Glutamatergic neuron (in vitro differentiated cells): ENCODE data around the gene C3orf33. TPM values are rescaled to one million over a fixed set of nuclear protein-coding genes. Genes with fewer than 3 reads are reported as not detected.

Experiments used
- DNase-seq: peaks from one replicate; pipeline ENCODE4 v3.0.0; 2022
- H3K27ac Mint-ChIP-seq: one replicate; pipeline ENCODE4 v1.8.0; 2020; ENCODE audit warnings: mild to moderate bottlenecking, mixed read lengths, inconsistent platforms; ENCODE audit not compliant: unreplicated experiment
- H3K27me3 Mint-ChIP-seq: one replicate; pipeline ENCODE4 v1.8.0; 2020; ENCODE audit warnings: mild to moderate bottlenecking, moderate library complexity, mixed read lengths, inconsistent platforms; ENCODE audit not compliant: unreplicated experiment
- H3K36me3 Mint-ChIP-seq: one replicate; pipeline ENCODE4 v1.8.0; 2020; ENCODE audit warnings: mild to moderate bottlenecking, mixed read lengths, inconsistent platforms; ENCODE audit not compliant: unreplicated experiment
- H3K4me1 Mint-ChIP-seq: one replicate; pipeline ENCODE4 v1.8.0; 2020; ENCODE audit warnings: mild to moderate bottlenecking, low read depth, mixed read lengths, inconsistent platforms; ENCODE audit not compliant: unreplicated experiment
- H3K4me3 Mint-ChIP-seq: one replicate; pipeline ENCODE4 v1.8.0; 2020; ENCODE audit warnings: mild to moderate bottlenecking, mixed read lengths, inconsistent platforms; ENCODE audit not compliant: unreplicated experiment
- H3K9me3 Mint-ChIP-seq: one replicate; pipeline ENCODE4 v1.8.0; 2020; ENCODE audit warnings: mild to moderate bottlenecking, moderate library complexity, mixed read lengths, inconsistent platforms; ENCODE audit not compliant: unreplicated experiment
- total RNA-seq: library from RNA; stranded (reverse); fragmentation: NEBNext Ultra II Directional; extraction: Animal tissue kit (Norgen Biotek cat#: 25700); gene quantifications from one replicate; pipeline ENCODE4 v1.2.1, GENCODE V29; 2021; ENCODE audit not compliant: unreplicated experiment
- TF ChIP-seq, protein P1 (sequence below): fragments of 200-600 bp; sonication (generic); IDR thresholded peaks from one replicate; pipeline ENCODE4 v1.5.0; 2021; ENCODE audit not compliant: partially characterized antibody, unreplicated experiment

The C3orf33 gene
- total RNA-seq, 1 donor from 2014 or later, result 1.8 TPM

DNA sequence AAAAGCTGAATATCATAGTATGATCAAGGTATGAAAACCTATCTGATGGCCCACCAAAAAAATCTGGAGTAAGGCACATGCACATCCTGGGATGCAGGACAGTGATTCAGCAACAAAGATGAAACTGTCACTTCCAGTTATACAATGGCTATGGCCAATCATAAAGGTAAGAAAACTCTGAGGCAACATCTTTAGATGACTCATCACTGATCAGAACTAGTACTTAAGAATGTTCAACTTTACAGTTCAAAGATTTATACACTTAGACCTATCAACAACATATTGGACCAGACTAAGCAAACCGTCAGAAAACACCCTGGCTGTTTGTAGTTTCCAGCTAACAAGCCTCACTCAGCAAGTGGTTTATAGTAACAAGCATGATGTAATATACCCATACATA lies 39.9 kb downstream of the C3orf33 start:
- no peak for DNase-seq
- H3K27me3 Mint-ChIP-seq, result no peaks in the 10 kb centered on the region
- no peak overlapping the region for H3K4me3 Mint-ChIP-seq
- H3K9me3 Mint-ChIP-seq, result no peaks in the 10 kb centered on the region
- TF ChIP-seq, protein P1, sequence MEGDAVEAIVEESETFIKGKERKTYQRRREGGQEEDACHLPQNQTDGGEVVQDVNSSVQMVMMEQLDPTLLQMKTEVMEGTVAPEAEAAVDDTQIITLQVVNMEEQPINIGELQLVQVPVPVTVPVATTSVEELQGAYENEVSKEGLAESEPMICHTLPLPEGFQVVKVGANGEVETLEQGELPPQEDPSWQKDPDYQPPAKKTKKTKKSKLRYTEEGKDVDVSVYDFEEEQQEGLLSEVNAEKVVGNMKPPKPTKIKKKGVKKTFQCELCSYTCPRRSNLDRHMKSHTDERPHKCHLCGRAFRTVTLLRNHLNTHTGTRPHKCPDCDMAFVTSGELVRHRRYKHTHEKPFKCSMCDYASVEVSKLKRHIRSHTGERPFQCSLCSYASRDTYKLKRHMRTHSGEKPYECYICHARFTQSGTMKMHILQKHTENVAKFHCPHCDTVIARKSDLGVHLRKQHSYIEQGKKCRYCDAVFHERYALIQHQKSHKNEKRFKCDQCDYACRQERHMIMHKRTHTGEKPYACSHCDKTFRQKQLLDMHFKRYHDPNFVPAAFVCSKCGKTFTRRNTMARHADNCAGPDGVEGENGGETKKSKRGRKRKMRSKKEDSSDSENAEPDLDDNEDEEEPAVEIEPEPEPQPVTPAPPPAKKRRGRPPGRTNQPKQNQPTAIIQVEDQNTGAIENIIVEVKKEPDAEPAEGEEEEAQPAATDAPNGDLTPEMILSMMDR, result no peak
- H3K4me1 Mint-ChIP-seq, result no peaks in the 10 kb centered on the region
- no peak overlapping the region for H3K27ac Mint-ChIP-seq
- peaks cover 4% of the 10 kb centered on the region for H3K36me3 Mint-ChIP-seq

DNA sequence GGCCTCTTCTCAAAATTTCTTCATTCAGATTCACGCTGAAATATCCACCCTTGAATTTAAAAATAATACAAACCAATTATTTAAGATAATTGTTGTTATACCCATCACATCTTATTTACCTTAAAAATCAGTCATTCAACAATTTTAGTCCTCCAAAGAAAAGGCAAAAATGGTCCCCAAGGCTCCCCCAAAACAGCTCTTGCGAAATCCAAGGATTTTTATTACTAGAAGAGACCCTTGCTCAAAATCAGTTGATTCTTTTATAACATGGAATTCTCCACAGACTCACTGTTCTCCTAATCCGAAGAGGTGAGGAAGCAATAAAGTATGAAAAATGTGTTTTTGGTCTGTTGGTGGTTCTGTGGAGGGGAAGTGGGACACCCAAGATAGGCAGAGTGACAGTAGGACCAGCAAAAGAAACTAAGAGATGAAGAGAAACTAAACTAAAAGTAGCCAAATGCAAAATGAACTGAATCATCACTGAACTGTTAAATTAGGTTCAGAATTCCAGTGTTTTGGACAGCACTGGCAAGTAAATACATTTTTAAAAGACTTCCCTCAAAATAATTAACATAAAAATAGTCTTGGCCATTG lies 42.1 kb downstream of the C3orf33 start:
- Mint-ChIP-seq H3K9me3 (no peaks in the 10 kb centered on the region), H3K27ac (no peak overlapping the region), H3K36me3 (no peaks in the 10 kb centered on the region), H3K4me3 (no peak overlapping the region), H3K4me1 (no peaks in the 10 kb centered on the region), H3K27me3 (no peaks in the 10 kb centered on the region)
- TF ChIP-seq, protein P1, result no peak
- DNase-seq, result no peak

DNA sequence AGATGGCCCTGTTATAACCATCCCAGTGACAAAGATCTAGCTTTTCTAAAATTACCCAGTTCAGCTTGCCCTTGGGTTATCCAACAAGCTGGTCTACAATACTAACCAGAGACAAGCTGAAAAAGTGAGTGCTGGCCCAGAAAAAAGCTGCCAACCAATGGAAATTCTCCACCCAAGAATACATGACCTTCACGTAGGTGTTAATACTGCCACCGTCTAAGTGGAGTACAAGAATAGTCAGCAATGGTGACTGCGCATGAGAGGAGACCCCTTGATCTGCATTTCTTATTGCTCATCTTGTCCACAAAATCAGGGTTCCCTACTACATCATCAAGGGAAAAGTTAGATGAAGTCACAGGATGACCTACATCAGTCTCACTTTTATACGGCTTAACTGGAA lies 45.4 kb downstream of the C3orf33 start:
- Mint-ChIP-seq H3K4me3 (no peak overlapping the region), H3K27ac (no peak overlapping the region), H3K27me3 (no peaks in the 10 kb centered on the region), H3K9me3 (no peaks in the 10 kb centered on the region), H3K4me1 (no peaks in the 10 kb centered on the region), H3K36me3 (no peaks in the 10 kb centered on the region)
- TF ChIP-seq, protein P1, result no peak
- no peak for DNase-seq

DNA sequence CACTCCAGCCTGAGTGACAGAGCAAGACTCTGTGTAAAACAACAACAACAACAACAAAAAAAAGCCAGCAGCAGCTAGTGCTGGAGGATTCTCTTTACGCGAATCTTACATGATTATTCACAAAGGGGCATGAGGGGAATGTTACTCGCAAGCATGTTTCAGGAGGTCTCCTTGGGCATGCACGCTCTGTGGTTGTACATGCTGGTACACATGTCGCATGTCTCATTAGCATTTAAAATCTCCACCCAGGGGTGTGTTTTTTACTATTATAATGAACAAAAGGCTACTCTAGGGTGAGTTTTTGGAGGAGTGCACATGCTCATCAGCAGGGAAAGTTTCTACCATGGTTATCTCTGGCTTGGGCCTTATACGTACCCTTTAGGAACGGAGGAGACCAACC lies 48.5 kb downstream of the C3orf33 start:
- Mint-ChIP-seq H3K36me3 (no peaks in the 10 kb centered on the region), H3K9me3 (no peaks in the 10 kb centered on the region), H3K4me3 (no peak overlapping the region), H3K27ac (no peak overlapping the region), H3K27me3 (no peaks in the 10 kb centered on the region), H3K4me1 (no peaks in the 10 kb centered on the region)
- DNase-seq, result no peak
- TF ChIP-seq, protein P1, result no peak

DNA sequence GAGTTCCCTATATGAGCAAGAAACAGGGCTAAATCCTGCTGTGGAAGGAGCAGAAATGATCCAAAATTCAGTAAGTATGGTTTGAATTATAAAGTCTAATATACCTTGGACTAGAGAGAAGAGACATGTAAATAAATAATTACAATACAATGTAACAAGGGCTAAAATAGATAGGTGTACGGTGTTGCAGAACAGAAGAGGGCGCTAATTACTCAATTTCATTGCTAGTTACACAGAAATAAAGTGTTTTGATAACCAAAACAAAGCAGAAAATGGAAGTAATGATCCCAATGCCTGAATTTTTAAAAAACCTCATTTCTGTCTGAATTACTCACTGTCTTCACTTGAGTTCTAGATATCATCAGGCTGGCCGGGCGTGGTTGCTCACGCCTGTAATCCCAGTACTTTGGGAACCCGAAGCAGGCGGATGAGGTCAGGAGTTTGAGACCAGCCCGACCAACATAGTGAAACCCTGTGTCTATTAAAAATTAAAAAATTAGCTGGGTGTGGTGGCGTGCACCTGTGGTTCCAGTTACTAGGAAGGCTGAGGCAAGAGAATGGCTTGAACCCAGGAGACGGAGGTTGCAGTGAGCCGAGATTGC lies 52.9 kb downstream of the C3orf33 start:
- DNase-seq, result no peak
- H3K27ac Mint-ChIP-seq, result no peak overlapping the region
- H3K4me3 Mint-ChIP-seq, result no peak overlapping the region
- H3K27me3 Mint-ChIP-seq, result no peaks in the 10 kb centered on the region
- H3K9me3 Mint-ChIP-seq, result no peaks in the 10 kb centered on the region
- TF ChIP-seq, protein P1, result no peak
- H3K36me3 Mint-ChIP-seq, result no peaks in the 10 kb centered on the region
- no peaks in the 10 kb centered on the region for H3K4me1 Mint-ChIP-seq
